Heart right ventricle (tissue), 16 donors: ENCODE data around the gene GLIPR1L2. TPM values are rescaled to one million over a fixed set of nuclear protein-coding genes. Genes with fewer than 3 reads are reported as not detected.

Experiments
- ATAC-seq, 8 donors: fragments of 200-7000 bp; cut with Tn5 transposase; one replicate each; pipeline ENCODE4 v1.9.1; 2020; ENCODE audit warnings: mild to moderate bottlenecking in 8 of 8, moderate library complexity in 8 of 8, moderate number of reproducible peaks in 1 of 8
- DNase-seq, 2 donors: peaks; one replicate each; pipeline ENCODE4 v3.0.0-alpha.2; 2020
- H3K27ac ChIP-seq, 10 donors: fragments of 200-600 bp; sonication (generic) in 2 of 10; one replicate each; pipeline versions ENCODE4 v1.5.0 to v1.8.0; 2020 to 2022; ENCODE audit warnings: mild to moderate bottlenecking in 3 of 10
- H3K27me3 ChIP-seq, 7 donors: fragments of 200-600 bp; one replicate each; pipeline ENCODE4 v1.8.0; 2021 to 2022; ENCODE audit warnings: mild to moderate bottlenecking in 2 of 7
- H3K36me3 ChIP-seq, 9 donors: fragments of 200-600 bp; sonication (generic) in 1 of 9; one replicate each; pipeline versions ENCODE4 v1.5.0 to v1.8.0; 2020 to 2022; ENCODE audit warnings: mild to moderate bottlenecking in 2 of 9
- H3K4me1 ChIP-seq, 9 donors: fragments of 200-600 bp; sonication (generic) in 1 of 9; one replicate each; pipeline versions ENCODE4 v1.5.0 to v1.8.0; 2020 to 2022; ENCODE audit warnings: mild to moderate bottlenecking in 4 of 9
- H3K4me3 ChIP-seq, 10 donors: fragments of 200-600 bp; sonication (generic) in 2 of 10; one replicate each; pipeline versions ENCODE4 v1.5.0 to v1.8.0; 2020 to 2022; ENCODE audit warnings: mild to moderate bottlenecking in 7 of 10, moderate library complexity in 2 of 10
- H3K9me3 ChIP-seq, 11 donors: fragments of 200-600 bp in 10 of 11; sonication (generic) in 2 of 11; one replicate each; pipeline versions ENCODE4 v1.5.0 to v1.8.0; 2013 to 2022; ENCODE audit warnings: mild to moderate bottlenecking in 2 of 11, control low read depth in 1 of 11, moderate library complexity in 1 of 11
- WGBS, 2 donors: extraction: QIAGEN DNeasy Blood & Tissue Kit; methylation state at CpG; one replicate each; pipeline ENCODE4 v1.1.7; 2013; ENCODE audit warnings: inconsistent platforms in 1 of 2; 5-methylcytosine and 5-hydroxymethylcytosine counted together
- intact Hi-C, 10 donors: fragments of 100-400 bp; cut with DNase I; formaldehyde crosslinking; loops; one replicate each; pipeline versions ENCODE4 v1.11.1 to v1.14.2; 2022
- polyA plus RNA-seq, 2 donors: library from polyadenylated mRNA; stranded (reverse); fragments of 200-250 nt; gene quantifications; one replicate each; pipeline ENCODE4 v1.2.3, GENCODE V29; 2013
- total RNA-seq, 10 donors: library from RNA; stranded (reverse); fragmentation: NEBNext Ultra II Directional in 3 of 10; extraction: Animal tissue kit (Norgen Biotek cat#: 25700) in 3 of 10; gene quantifications; one replicate each; pipeline versions ENCODE4 v1.2.1 to v1.2.4, GENCODE V29; 2021 to 2023
- TF ChIP-seq, protein P1 (sequence below), 9 donors: fragments of 200-600 bp; sonication (generic) in 2 of 9; IDR thresholded peaks; one replicate each; pipeline versions ENCODE4 v1.5.0 to v1.8.0; 2021 to 2022; ENCODE audit warnings: antibody characterized with exemption in 9 of 9, mild to moderate bottlenecking in 5 of 9, moderate library complexity in 1 of 9
- donor health status: Arrhythmogenic right ventricular cardiomyopathy.
- donor health status: ischemic (EF 13 %, LVEDD 7.1; RV severe dilation, severe dysfunction).
- donor health status: healthy with polysubstance abuse.
- donor health status: DM: no; HTN: yes; CAD: no.
- donor health status: DM: no; HTN: no; CAD: no.
- donor health status: ischemic (EF 25% LVEDD 6.9; RV normal size, moderate dysfunction).
- donor health status: ischemic (EF 25% LVEDD 5.7; RV mildly dilated, moderate dysfunction).
- donor health status: healthy.
- donor health status: DM: yes; HTN: yes; CAD: no.
- donor health status: Ischemic cardiomyopathy.
- donor health status: ischemic (EF 35%, LVEDD 5.7; RV mildly dilated, moderate dysfunction).
- donor health status: nonischemic (EF 11% LVEDD 7.7; RV severe dilation, severe dysfunction).
- donor health status: DM: yes; HTN: yes; CAD: no.
- donor health status: PGD.
- donor health status: ischemic (EF 29% LVEDD 5.4; RV normal size, mild dysfunction).
- donor health status: nonischemic (EF 23%, LVEDD 6.1; RV moderate dilation, normal function).

Gene GLIPR1L2
- total and polyA plus RNA-seq, 12 donors: 0.66 to 2.9 (median 1.3) TPM

DNA sequence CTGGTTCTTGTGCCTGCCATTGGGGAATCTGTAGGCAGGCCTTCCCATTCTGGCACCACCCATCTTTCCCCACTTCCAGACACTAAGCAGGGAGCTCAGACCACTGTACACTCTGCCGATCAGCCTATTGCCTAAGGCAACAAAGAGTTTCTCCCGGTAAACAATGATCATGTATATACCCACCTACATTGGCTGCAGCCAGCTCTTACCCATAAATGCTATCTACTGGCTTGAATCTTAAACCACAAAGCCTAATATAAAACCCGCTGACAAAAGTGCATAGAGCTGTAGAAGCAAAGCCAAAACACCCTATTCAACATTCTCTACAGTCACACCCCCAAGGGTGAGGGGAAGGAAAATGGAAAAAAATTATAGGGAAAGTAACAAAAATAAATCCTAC, 68.9 kb downstream of the GLIPR1L2 start:
- no peaks in the 10 kb centered on the region for H3K36me3 ChIP-seq
- TF ChIP-seq, protein P1, sequence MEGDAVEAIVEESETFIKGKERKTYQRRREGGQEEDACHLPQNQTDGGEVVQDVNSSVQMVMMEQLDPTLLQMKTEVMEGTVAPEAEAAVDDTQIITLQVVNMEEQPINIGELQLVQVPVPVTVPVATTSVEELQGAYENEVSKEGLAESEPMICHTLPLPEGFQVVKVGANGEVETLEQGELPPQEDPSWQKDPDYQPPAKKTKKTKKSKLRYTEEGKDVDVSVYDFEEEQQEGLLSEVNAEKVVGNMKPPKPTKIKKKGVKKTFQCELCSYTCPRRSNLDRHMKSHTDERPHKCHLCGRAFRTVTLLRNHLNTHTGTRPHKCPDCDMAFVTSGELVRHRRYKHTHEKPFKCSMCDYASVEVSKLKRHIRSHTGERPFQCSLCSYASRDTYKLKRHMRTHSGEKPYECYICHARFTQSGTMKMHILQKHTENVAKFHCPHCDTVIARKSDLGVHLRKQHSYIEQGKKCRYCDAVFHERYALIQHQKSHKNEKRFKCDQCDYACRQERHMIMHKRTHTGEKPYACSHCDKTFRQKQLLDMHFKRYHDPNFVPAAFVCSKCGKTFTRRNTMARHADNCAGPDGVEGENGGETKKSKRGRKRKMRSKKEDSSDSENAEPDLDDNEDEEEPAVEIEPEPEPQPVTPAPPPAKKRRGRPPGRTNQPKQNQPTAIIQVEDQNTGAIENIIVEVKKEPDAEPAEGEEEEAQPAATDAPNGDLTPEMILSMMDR (IDR thresholded peaks at IDR 0.05): no peak
- no peak overlapping the region for H3K4me3 ChIP-seq
- DNase-seq: no peak
- no peak for ATAC-seq
- intact Hi-C loops: no loop called here
- H3K4me1 ChIP-seq: peaks cover 0 to 17% (median 0%) of the 10 kb centered on the region in 9 donors
- WGBS, 2 donors: 95 to 96% methylated on average over 3 of the region's 3 CpGs
- H3K9me3 ChIP-seq: peaks cover 0 to 46% (median 8%) of the 10 kb centered on the region in 11 donors
- H3K27me3 ChIP-seq: no peaks in the 10 kb centered on the region
- H3K27ac ChIP-seq: no peak overlapping the region

DNA sequence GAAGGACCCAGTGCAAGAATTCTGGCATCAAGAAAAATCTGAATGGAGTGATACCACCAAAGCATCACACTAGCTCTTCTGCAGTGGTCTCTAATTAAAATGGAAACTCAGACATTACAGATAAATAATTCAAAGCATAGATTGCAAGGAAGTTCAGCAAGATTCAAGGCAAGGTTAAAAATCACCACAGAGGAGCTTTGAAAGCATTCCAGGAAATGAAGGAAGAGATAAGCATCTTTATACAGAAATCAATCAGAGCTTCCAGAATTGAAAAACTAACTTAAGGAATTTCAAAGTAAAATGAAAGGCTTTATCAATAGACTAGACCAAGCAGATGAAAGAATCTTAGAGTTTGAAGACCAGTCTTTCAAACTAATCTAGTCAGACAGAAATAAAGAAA, 69.3 kb downstream of the GLIPR1L2 start:
- DNase-seq (no peak), ATAC-seq (no peak)
- H3K9me3 ChIP-seq: peaks cover 0 to 49% (median 12%) of the 10 kb centered on the region in 11 donors
- no peak overlapping the region for H3K4me3 ChIP-seq
- intact Hi-C loops: no loop called here
- H3K27me3 ChIP-seq: no peaks in the 10 kb centered on the region
- no peak overlapping the region for H3K27ac ChIP-seq
- no peaks in the 10 kb centered on the region for H3K36me3 ChIP-seq
- TF ChIP-seq, protein P1 (IDR thresholded peaks at IDR 0.05): no peak
- peaks cover 0 to 17% (median 0%) of the 10 kb centered on the region in 9 donors for H3K4me1 ChIP-seq

DNA sequence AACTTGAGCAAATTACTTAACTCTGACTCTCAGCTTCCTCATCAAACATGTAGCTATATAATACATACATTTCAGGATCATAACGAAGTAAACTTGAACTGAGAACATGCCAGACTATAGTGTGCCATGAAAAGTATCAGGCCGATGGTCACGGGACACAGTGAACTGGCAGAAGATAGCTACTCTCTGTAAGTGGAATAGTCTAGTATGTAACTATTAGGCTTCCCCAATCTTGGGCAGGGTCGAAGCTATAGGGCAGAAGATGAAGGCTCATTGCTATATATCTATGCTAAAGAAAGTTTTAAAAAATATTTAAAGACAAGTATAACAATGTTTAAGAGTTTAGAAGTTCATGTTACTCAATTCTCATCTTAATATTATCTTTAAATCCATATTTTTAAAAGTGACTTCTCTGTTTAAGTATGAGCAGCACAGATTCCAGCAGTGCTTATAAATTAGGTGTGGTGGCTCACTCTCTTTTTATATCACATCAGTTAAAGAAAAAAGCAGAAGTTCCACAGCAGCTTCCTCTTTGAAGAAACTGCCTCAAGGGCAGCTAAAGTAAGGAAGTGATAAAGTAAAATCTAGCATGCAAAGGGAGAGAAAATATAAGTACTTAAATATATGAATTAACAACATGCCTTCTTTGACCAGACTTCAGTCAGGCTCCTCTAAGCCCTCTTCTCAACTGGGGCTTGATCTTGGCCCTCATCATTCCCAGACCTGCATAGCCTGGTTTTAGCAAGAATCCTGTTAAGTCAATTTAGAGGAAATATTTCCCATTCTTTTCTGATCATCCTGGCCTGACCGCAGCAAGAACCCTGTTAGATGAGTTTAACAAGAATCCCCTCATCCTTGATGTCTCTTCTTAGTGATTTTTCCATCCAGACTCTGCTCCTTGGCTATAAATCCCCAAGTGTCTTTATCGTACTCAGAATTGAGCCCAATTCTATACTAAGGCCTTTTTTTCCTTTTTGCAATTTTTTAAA, 81.3 kb downstream of the GLIPR1L2 start:
- peak overlapping the region in 1 of 10 donors; percentile 65 for H3K27ac ChIP-seq
- H3K4me1 ChIP-seq: peaks cover 0 to 22% (median 0%) of the 10 kb centered on the region in 9 donors

DNA sequence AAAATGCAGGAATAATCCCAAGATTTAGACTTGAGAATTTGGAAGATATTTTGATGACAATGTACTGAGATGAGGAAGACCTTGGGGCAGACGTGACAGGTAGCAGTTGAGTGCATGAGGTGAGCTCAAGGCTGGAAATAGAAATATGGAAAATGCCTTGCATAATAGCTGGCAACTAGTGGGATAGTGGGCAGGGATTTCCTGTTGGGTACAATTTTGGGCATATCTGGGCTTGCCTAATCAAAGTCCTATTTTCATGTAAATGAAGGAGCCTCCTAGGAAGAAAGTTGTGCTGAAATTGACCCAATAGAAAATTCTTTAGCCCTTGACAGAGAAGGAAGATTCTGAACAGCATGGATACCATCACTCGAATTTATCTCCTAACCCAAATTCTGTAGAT, 83.2 kb downstream of the GLIPR1L2 start:
- WGBS, 2 donors: 69 to 70% methylated on average over 2 of the region's 2 CpGs
- ATAC-seq: no peak

More for the DNA sequence above, 81.3 kb downstream of the GLIPR1L2 start:
- Histone ChIP-seq H3K4me3 (no peak overlapping the region), H3K27me3 (no peaks in the 10 kb centered on the region), H3K36me3 (no peaks in the 10 kb centered on the region), H3K9me3 (peaks cover 0 to 2% (median 0%) of the 10 kb centered on the region in 11 donors)
- TF ChIP-seq, protein P1 (IDR thresholded peaks at IDR 0.05): no peak
- ATAC-seq (no peak), DNase-seq (no peak)
- intact Hi-C loops: no loop called here
- 83 to 89% methylated on average over 6 of the region's 6 CpGs for WGBS, 2 donors

More for the DNA sequence above, 83.2 kb downstream of the GLIPR1L2 start:
- intact Hi-C loops: no loop called here
- TF ChIP-seq, protein P1 (IDR thresholded peaks at IDR 0.05): no peak
- H3K36me3 ChIP-seq: no peaks in the 10 kb centered on the region
- H3K4me1 ChIP-seq: peaks cover 0 to 41% (median 0%) of the 10 kb centered on the region in 9 donors
- H3K4me3 ChIP-seq: no peak overlapping the region
- H3K9me3 ChIP-seq: peaks cover 0 to 2% (median 0%) of the 10 kb centered on the region in 11 donors
- no peaks in the 10 kb centered on the region for H3K27me3 ChIP-seq
- no peak for DNase-seq
- no peak overlapping the region for H3K27ac ChIP-seq
